Measurements from ENCODE around the gene AGAP1.

AGAP1 gene

GRCh38 chr2:235799281-235799680 is 305.4 kb downstream of the AGAP1 start:
- no peak for TF ChIP-seq CTCF (IDR thresholded peaks at IDR 0.05; ENCODE audit: control insufficient read depth, extremely low read depth, insufficient read depth)
- H3K4me3 ChIP-seq (ENCODE audit: low read depth, low read length) = no peak overlapping the region
- DNase-seq (ENCODE audit: low read depth) = no peak

GRCh38 chr2:235802542-235802941 is 308.7 kb downstream of the AGAP1 start:
- H3K4me3 ChIP-seq (ENCODE audit: low read depth, low read length) = no peak overlapping the region
- no peak for DNase-seq (ENCODE audit: low read depth)
- TF ChIP-seq CTCF (IDR thresholded peaks at IDR 0.05; ENCODE audit: control insufficient read depth, extremely low read depth, insufficient read depth) = no peak

GRCh38 chr2:235803028-235803427 is 309.2 kb downstream of the AGAP1 start:
- no peak for DNase-seq (ENCODE audit: low read depth)
- 0 out of 2 replicates have a peak, but pooled peaks have one; percentile 19 for TF ChIP-seq CTCF (IDR thresholded peaks at IDR 0.05; ENCODE audit: control insufficient read depth, extremely low read depth, insufficient read depth)
- H3K4me3 ChIP-seq (ENCODE audit: low read depth, low read length) = no peak overlapping the region

- no peak for TF ChIP-seq CTCF (IDR thresholded peaks at IDR 0.05; ENCODE audit: control insufficient read depth, extremely low read depth, insufficient read depth)
- no peak for DNase-seq (ENCODE audit: low read depth)
- H3K4me3 ChIP-seq (ENCODE audit: low read depth, low read length) = no peak overlapping the region
Measured at GRCh38 chr2:235804676-235805075, 310.8 kb downstream of the AGAP1 start.

GRCh38 chr2:235806986-235807750 is 313.3 kb downstream of the AGAP1 start:
- DNase-seq (ENCODE audit: low read depth) = no peak
- no peak for TF ChIP-seq CTCF (IDR thresholded peaks at IDR 0.05; ENCODE audit: control insufficient read depth, extremely low read depth, insufficient read depth)
- H3K4me3 ChIP-seq (ENCODE audit: low read depth, low read length) = no peak overlapping the region

- no peak for TF ChIP-seq CTCF (IDR thresholded peaks at IDR 0.05; ENCODE audit: control insufficient read depth, extremely low read depth, insufficient read depth)
- no peak for DNase-seq (ENCODE audit: low read depth)
Measured at GRCh38 chr2:235808366-235808765, 314.5 kb downstream of the AGAP1 start.

GRCh38 chr2:235810252-235810651 is 316.4 kb downstream of the AGAP1 start:
- DNase-seq (ENCODE audit: low read depth) = no peak
- no peak overlapping the region for H3K4me3 ChIP-seq (ENCODE audit: low read depth, low read length)
- TF ChIP-seq CTCF (IDR thresholded peaks at IDR 0.05; ENCODE audit: control insufficient read depth, extremely low read depth, insufficient read depth) = no peak

More at GRCh38 chr2:235808366-235808765, 314.5 kb downstream of the AGAP1 start:
- no peak overlapping the region for H3K4me3 ChIP-seq (ENCODE audit: low read depth, low read length)
